ENCODE data around the gene C20orf204. TPM values are rescaled to one million over a fixed set of nuclear protein-coding genes. Genes with fewer than 3 reads are reported as not detected.
A peak's percentile ranks its signal among the peaks of the same experiment; 100 is the strongest.

C20orf204 gene
- total and polyA plus RNA-seq, 10 of the 15 experiments (the other 5 are each of a cell fraction or from before 2014, with no cell fraction given): 0.24 to 56.0 (median 12.4) TPM

DNA sequence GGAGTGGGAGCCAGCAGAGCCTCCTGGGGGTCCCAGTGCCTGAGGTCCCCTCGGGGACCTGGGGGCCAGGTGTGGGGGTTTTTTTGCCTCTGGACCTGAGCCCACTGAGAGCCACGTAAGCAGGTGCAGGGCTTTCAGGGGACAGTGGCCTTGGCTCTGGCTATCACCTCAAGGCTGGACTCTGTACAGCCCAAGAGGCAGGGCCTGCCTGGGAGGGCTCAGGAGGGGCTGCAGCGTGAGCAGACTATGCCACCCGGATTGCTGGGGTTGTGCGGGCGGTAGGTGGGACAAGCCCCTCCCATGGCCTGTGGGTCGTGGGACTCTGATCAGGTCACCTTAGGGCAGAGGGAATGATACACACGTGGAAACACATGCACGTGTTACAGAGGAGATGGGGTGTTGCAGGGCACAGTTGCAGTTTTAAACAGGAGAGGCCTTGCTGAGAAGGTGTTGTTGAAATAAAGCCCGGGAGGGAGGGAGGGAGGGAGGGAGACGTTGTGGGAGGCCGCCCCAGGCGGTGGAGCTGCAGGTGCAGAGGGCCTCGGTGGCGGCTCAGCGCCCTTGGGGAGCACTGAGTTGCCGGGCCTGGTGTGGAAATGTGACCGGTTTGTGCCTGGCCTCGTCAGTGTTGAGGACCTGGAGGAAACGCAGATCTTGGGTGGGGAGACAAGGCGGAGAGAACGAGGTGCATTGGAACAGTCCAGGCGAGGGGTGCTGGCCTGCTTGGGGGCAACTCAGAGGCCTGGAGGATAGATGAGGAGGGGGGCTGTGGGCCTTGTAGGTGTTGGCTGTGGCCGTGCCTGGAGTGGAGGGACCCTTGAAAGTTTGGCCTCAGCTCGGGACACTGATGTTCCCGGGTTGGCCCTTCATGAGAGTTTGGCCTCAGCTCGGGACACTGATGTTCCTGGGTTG lies 29.3 kb downstream of the C20orf204 start:
- CTCF ChIA-PET: interaction anchor here (0.6 to 2.4 kb wide), 8 partner anchors 8 to 85 kb away, joined by 3 to 19 read pairs (median 5); partner anchors contain the start of genes OPRL1, PRPF6 and RGS19
- in situ Hi-C loops (cut with MboI) (no loop called here), intact Hi-C loops (cut with micrococcal nuclease; ENCODE audit: unreplicated experiment) (no loop called here)
- DNase-seq (ENCODE audit: low read depth, low spot score): no peak
- FAIRE-seq: no peak
- no TSS peak for BruUV-seq (replicated peaks)
- 40% methylated on average over 25 of the region's 27 CpGs for WGBS (ENCODE audit: insufficient coverage, insufficient replicate concordance, low lambda C conversion rate, missing lambda C conversion rate)
- Histone ChIP-seq H3K36me3 (ENCODE audit: control insufficient read depth in 2 of 2, insufficient read depth in 2 of 2, low read length in 1 of 2) (no peaks in the 10 kb centered on the region), H3K27me3 (replicated peaks in 1 of 2; ENCODE audit: control insufficient read depth in 2 of 2, insufficient read depth in 2 of 2, low read length in 1 of 2) (no peaks in the 10 kb centered on the region), H3K27ac (ENCODE audit: control insufficient read depth, insufficient read depth) (0 out of 2 replicates have a peak overlapping the region, but pooled peaks have one; percentile 10), H3K4me3 (no peak overlapping the region), H3K4me1 (ENCODE audit: control insufficient read depth, insufficient read depth, low read length) (peaks cover 32% of the 10 kb centered on the region), H4K20me1 (ENCODE audit: control insufficient read depth, insufficient read depth) (no peaks in the 10 kb centered on the region), H3K9ac (ENCODE audit: control insufficient read depth, insufficient read depth, low read length) (no peak overlapping the region), H3K4me2 (ENCODE audit: control insufficient read depth, insufficient read depth) (peak overlapping the region; percentile 68), H2AFZ (ENCODE audit: control insufficient read depth, low read depth, low read length) (no peak overlapping the region), H3K9me3 (replicated peaks; ENCODE audit: control insufficient read depth, insufficient read depth, low read length) (no peaks in the 10 kb centered on the region), H3K79me2 (ENCODE audit: control insufficient read depth, insufficient read depth, low read length) (no peaks in the 10 kb centered on the region)
- peak; percentile 20; the same call in 1 of the 2 replicates for TF ChIP-seq POLR2A (IDR thresholded peaks at IDR 0.05; ENCODE audit: low read depth, low read length)
- TF ChIP-seq ZBTB33 (IDR thresholded peaks at IDR 0.05): no peak
- no peak for ATAC-seq
- POLR2A ChIA-PET: interaction anchor here (0.5 to 3.0 kb wide), 4 partner anchors 11 to 83 kb away, joined by 3 to 10 read pairs (median 5); partner anchors contain the start of genes OPRL1 and RGS19
- RAD21 ChIA-PET (ENCODE audit: unreplicated experiment): interaction anchor here (1.5 to 1.6 kb wide), 2 partner anchors 11 to 14 kb away, joined by 4 read pairs; partner anchors contain the start of genes OPRL1 and RGS19
- SMC1A ChIA-PET (ENCODE audit: uncharacterized antibody, unreplicated experiment): interaction anchor here (0.6 to 2.0 kb wide), 4 partner anchors 11 to 85 kb away, joined by 3 to 10 read pairs (median 4); partner anchors contain the start of gene SAMD10

All from GM12878 (cell line).